K562 (cell line): ENCODE measurements around the gene MAZ. TPM values are rescaled to one million over a fixed set of nuclear protein-coding genes. Genes with fewer than 3 reads are reported as not detected.

Source experiments
- ATAC-seq: fragments of 200-7000 bp; cut with Tn5 transposase; 3 replicates; pipeline ENCODE4 v1.9.1; 2020; ENCODE audit warnings: moderate library complexity
- BruUV-seq: library from RNA; stranded (reverse); fragments of 400-500 nt; replicated peaks from 2 replicates; lab custom pipeline; 2021; lab: Mats Ljungman, UMichigan
- CTCF ChIA-PET: fragments of 300-600 bp; formaldehyde crosslinking; extraction: SDS; loops from one replicate; lab custom pipeline; 2021; ENCODE audit warnings: low intra/inter-chr PET ratio; lab: Yijun Ruan, JAX
- POLR2A ChIA-PET: fragments of 300-600, 350-650 bp; sonication (Branson Sonifier 250); formaldehyde crosslinking; extraction: SDS; loops from one replicate; lab custom pipeline; 2021; ENCODE audit warnings: antibody characterized with exemption, inconsistent platforms; lab: Yijun Ruan, JAX
- DNase-seq, 4 experiments: peaks; one replicate each; pipeline versions ENCODE4 v3.0.0 to v3.0.0-alpha.2; 2011 to 2018; ENCODE audit warnings: low spot score in 3 of 4, mixed read lengths in 3 of 4; ENCODE audit errors: extremely low read depth in 1 of 4
- FAIRE-seq: peaks from 2 replicates; lab custom pipeline; 2011; peaks lifted over from hg19 to GRCh38; lab: Jason Lieb, UNC
- H2AFZ ChIP-seq: 2 replicates; pipeline ENCODE4 v1.6.0; 2011; ENCODE audit warnings: low read depth, low read length, control low read depth, inconsistent platforms
- H3K27ac ChIP-seq: fragments of 200-600 bp; 3 replicates; pipeline ENCODE4 v1.8.0; 2011; ENCODE audit warnings: low read depth, mild to moderate bottlenecking, control low read depth, inconsistent platforms, low read length, moderate library complexity, mixed read lengths; ENCODE audit errors: extremely low read depth
- H3K27me3 ChIP-seq, 2 experiments: fragments of 300-600 bp in 1 of 2; 2 replicates in 1 of 2; 3 replicates in 1 of 2; pipeline versions ENCODE4 v1.6.0 to v1.8.0; 2011; ENCODE audit warnings: inconsistent platforms in 2 of 2, low read length in 2 of 2, mild to moderate bottlenecking in 1 of 2, mixed read lengths in 1 of 2, moderate library complexity in 1 of 2; ENCODE audit not compliant: control insufficient read depth in 2 of 2, insufficient read depth in 2 of 2
- H3K36me3 ChIP-seq: fragments of 300-600 bp; 3 replicates; pipeline ENCODE4 v1.8.0; 2011; ENCODE audit warnings: mild to moderate bottlenecking, low read length, inconsistent platforms; ENCODE audit not compliant: control insufficient read depth, insufficient read depth
- H3K4me1 ChIP-seq, 2 experiments: fragments of 200-600 bp in 1 of 2; replicated peaks in 1 of 2; 2 replicates in 1 of 2; 3 replicates in 1 of 2; pipeline versions ENCODE4 v1.5.1 to v1.8.0; 2011; ENCODE audit warnings: inconsistent platforms in 2 of 2, low read length in 2 of 2, mild to moderate bottlenecking in 1 of 2, mixed read lengths in 1 of 2, moderate library complexity in 1 of 2; ENCODE audit not compliant: control insufficient read depth in 2 of 2, insufficient read depth in 2 of 2
- H3K4me2 ChIP-seq: 2 replicates; pipeline ENCODE4 v1.6.1; 2011; ENCODE audit warnings: low read length, control low read depth, inconsistent platforms, mixed read lengths; ENCODE audit not compliant: insufficient read depth
- H3K4me3 ChIP-seq: fragments of 200-600 bp; sonication (generic), shearing (Covaris generic); 2 replicates; pipeline ENCODE4 v1.5.1; 2016; ENCODE audit warnings: control low read depth, inconsistent platforms
- H3K79me2 ChIP-seq: fragments of 200-600 bp; 3 replicates; pipeline ENCODE4 v1.8.0; 2011; ENCODE audit warnings: low read length, inconsistent platforms; ENCODE audit not compliant: control insufficient read depth, insufficient read depth
- H3K9ac ChIP-seq, 2 experiments: 2 replicates each; pipeline versions ENCODE4 v1.6.0 to v1.6.1; 2011; ENCODE audit warnings: low read depth in 2 of 2, low read length in 2 of 2, control low read depth in 1 of 2, inconsistent platforms in 1 of 2, mild to moderate bottlenecking in 1 of 2, mixed read lengths in 1 of 2; ENCODE audit not compliant: insufficient read depth in 1 of 2
- H3K9me1 ChIP-seq: one replicate; pipeline ENCODE4 v1.6.0; 2011; ENCODE audit warnings: inconsistent platforms, mild to moderate bottlenecking, low read length, moderate library complexity; ENCODE audit not compliant: control insufficient read depth, insufficient read depth
- H3K9me3 ChIP-seq: replicated peaks from 2 replicates; pipeline ENCODE4 v1.5.1; 2011; ENCODE audit warnings: low read depth, low read length, inconsistent platforms; ENCODE audit not compliant: control insufficient read depth, insufficient read depth
- H4K20me1 ChIP-seq: replicated peaks from 2 replicates; pipeline ENCODE4 v1.6.1; 2011; ENCODE audit warnings: low read length, inconsistent platforms, mixed read lengths; ENCODE audit not compliant: control insufficient read depth, insufficient read depth
- CBX5 ChIP-seq: IDR thresholded peaks from 2 replicates; pipeline ENCODE4 v1.6.1; 2014; ENCODE audit warnings: low read depth, borderline replicate concordance
- CCNT2 ChIP-seq: IDR thresholded peaks from 2 replicates; pipeline ENCODE4 v1.6.1; 2011; ENCODE audit warnings: borderline replicate concordance, low read depth, mild to moderate bottlenecking, moderate library complexity, mixed read lengths, low read length; ENCODE audit not compliant: insufficient read length; ENCODE audit errors: extremely low read depth
- CSDE1 ChIP-seq, 2 experiments: fragments of 450-650 bp; IDR thresholded peaks; 2 replicates each; pipeline ENCODE4 v1.6.1; 2016; ENCODE audit warnings: mild to moderate bottlenecking in 1 of 2
- GTF2E2 ChIP-seq: fragments of 200-800 bp; sonication (Bioruptor generic); IDR thresholded peaks from 2 replicates; pipeline ENCODE4 v1.6.1; 2016; ENCODE audit warnings: missing genetic modification characterization, missing compliant biosample characterization
- GTF3C2 ChIP-seq: IDR thresholded peaks from 3 replicates; pipeline ENCODE4 v1.6.1; 2011; ENCODE audit warnings: borderline replicate concordance, mild to moderate bottlenecking, moderate library complexity; ENCODE audit not compliant: insufficient read length; ENCODE audit errors: extremely low read depth
- KLF10 ChIP-seq: fragments of 250-450 bp; sonication (Bioruptor Pico); IDR thresholded peaks from 2 replicates; pipeline ENCODE4 v1.6.1; 2021; ENCODE audit warnings: matching md5 sums
- SIRT6 ChIP-seq: IDR thresholded peaks from one replicate; pipeline ENCODE4 v1.6.1; 2012; ENCODE audit warnings: low read depth, mild to moderate bottlenecking, control low read depth, inconsistent platforms, low read length, moderate library complexity
- TAF9B ChIP-seq: fragments of 450-650 bp; IDR thresholded peaks from 2 replicates; pipeline ENCODE4 v1.6.1; 2018; ENCODE audit warnings: mild to moderate bottlenecking; ENCODE audit not compliant: partially characterized antibody
- TSHZ1 ChIP-seq: fragments of 250-450 bp; sonication (Bioruptor Pico); IDR thresholded peaks from 2 replicates; pipeline ENCODE4 v1.4.0; 2020; ENCODE audit warnings: mild to moderate bottlenecking, moderate library complexity
- ZNF174 ChIP-seq: fragments of 250-450 bp; sonication (Bioruptor Pico); IDR thresholded peaks from 2 replicates; pipeline ENCODE4 v1.4.0; 2020; ENCODE audit warnings: mild to moderate bottlenecking
- ZNF707 ChIP-seq: fragments of 250-450 bp; sonication (Bioruptor Pico); conservative IDR thresholded peaks from 2 replicates; pipeline ENCODE4 v1.8.0; 2022; ENCODE audit warnings: inconsistent platforms, mild to moderate bottlenecking, moderate library complexity
- WGBS: fragments of 100-300 bp; shearing (Covaris generic); methylation state at CpG from one replicate; pipeline ENCODE4 v1.1.6; 2016; ENCODE audit warnings: low coverage, mixed read lengths; ENCODE audit not compliant: insufficient coverage; ENCODE audit errors: missing lambda C conversion rate; 5-methylcytosine and 5-hydroxymethylcytosine counted together
- in situ Hi-C: fragments of 300-500 bp; cut with MboI; formaldehyde crosslinking; loops from 4 replicates; pipeline ENCODE4 v1.15.0; 2018; ENCODE audit warnings: inconsistent platforms, mixed read lengths
- intact Hi-C: fragments of 100-400 bp; cut with micrococcal nuclease; formaldehyde crosslinking; loops from 2 replicates; pipeline ENCODE4 v1.14.2; 2022
- polyA plus RNA-seq, 8 experiments: library from polyadenylated mRNA; depleted of rRNA in 4 of 8; stranded (reverse) in 5 of 8; unstranded in 3 of 8; fragments of >200 nt; fragmentation: Nextera tagmentation in 2 of 8; fragmentation: Illumina TruSeq in 1 of 8; extraction: Ambion mirVana in 2 of 8; extraction: Trizol in 1 of 8; gene quantifications; 2 replicates each; pipeline versions ENCODE4 v1.2.1 to v1.2.3, GENCODE V29; 2011 to 2014; ENCODE audit warnings: inconsistent platforms in 1 of 8, missing spikeins in 1 of 8
- total RNA-seq, 7 experiments: library from RNA; depleted of rRNA in 6 of 7; stranded (reverse); fragments of >200 nt in 6 of 7; fragmentation: Illumina TruSeq in 2 of 7; extraction: Trizol in 2 of 7; gene quantifications; 2 replicates each; pipeline versions ENCODE4 v1.2.1 to v1.2.3, GENCODE V29; 2011 to 2021; ENCODE audit warnings: low replicate concordance in 1 of 7

The MAZ gene
- total and polyA plus RNA-seq, 9 of the 15 experiments (the other 6 are each of a cell fraction or from before 2014, with no cell fraction given), result 45.4 to 532 (median 250) TPM

- ChIA-PET CTCF (no interaction called here), POLR2A (no interaction called here)
- ATAC-seq (no peak), FAIRE-seq (no peak), DNase-seq (no peak)
- Histone ChIP-seq H2AFZ (no peak overlapping the region), H3K9me1 (no peaks in the 10 kb centered on the region), H3K9me3 (no peaks in the 10 kb centered on the region), H3K27me3 (no peaks in the 10 kb centered on the region), H3K9ac (peak overlapping the region in 1 of 2 experiments; percentile 19; a peak in 1 of 4 replicates), H3K27ac (no peak overlapping the region), H3K4me1 (peaks cover 4 to 32% of the 10 kb centered on the region in 2 experiments; a peak in 3 of 5 replicates), H3K36me3 (peaks cover 27% of the 10 kb centered on the region; the same call in 2 of the 3 replicates), H4K20me1 (no peaks in the 10 kb centered on the region), H3K4me3 (no peak overlapping the region), H3K4me2 (no peak overlapping the region), H3K79me2 (peaks cover 11% of the 10 kb centered on the region; the same call in 2 of the 3 replicates)
- no peak for TF ChIP-seq GTF3C2
- no peak for TF ChIP-seq ZNF707
- no peak for TF ChIP-seq SIRT6
- no peak for TF ChIP-seq TSHZ1 (CRISPR knock-in tag)
- TF ChIP-seq KLF10 (CRISPR knock-in tag), result no peak
- TF ChIP-seq GTF2E2, result no peak
- TF ChIP-seq CBX5, result no peak
- TF ChIP-seq TAF9B, result no peak
- TF ChIP-seq CCNT2, result no peak
- no peak for TF ChIP-seq ZNF174 (CRISPR knock-in tag)
- TF ChIP-seq CSDE1 (IDR thresholded peaks at IDR 0.05), result no peak
- intact Hi-C loops (loop anchor here (5.0 kb wide), 1 partner anchor 147 kb away; no protein-coding TSS in a partner anchor), in situ Hi-C loops (no loop called here)
- WGBS, result 84% methylated on average over 9 of the region's 9 CpGs
- no TSS peak for BruUV-seq
These were observed 53.9 kb downstream of the MAZ start for GRCh38 chr16:29860218-29860617.
